ENCODE results near the gene GYS2. TPM values are rescaled to one million over a fixed set of nuclear protein-coding genes. Genes with fewer than 3 reads are reported as not detected.

The GYS2 gene
- total and polyA plus RNA-seq, 11 donors, result 0.04 to 0.35 TPM; not detected in 9

DNA sequence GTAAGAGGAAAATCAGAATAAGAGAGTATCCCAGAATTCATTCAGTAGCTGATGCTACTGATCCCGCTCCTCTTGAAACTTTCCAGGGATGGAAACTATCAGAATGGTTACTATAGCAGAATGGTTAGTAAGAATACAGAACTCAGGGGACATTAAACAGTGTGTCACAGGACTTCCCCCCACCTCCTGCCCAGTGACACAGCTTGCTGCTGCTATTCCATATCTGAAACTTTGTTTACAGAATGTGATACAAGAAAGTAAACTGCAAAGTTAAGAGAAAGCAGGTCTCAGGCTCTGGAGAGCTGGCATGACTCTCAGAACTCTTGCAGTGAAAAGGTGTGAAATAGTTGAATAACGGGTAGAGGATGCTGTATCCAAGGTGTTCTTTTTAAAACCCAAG lies 75.2 kb downstream of the GYS2 start:
- WGBS, 4 donors, result 63 to 75% (median 71%) methylated on average over 2 of the region's 2 CpGs
- no peak for ATAC-seq
- Histone ChIP-seq H3K4me1 (peaks cover 0 to 23% (median 5%) of the 10 kb centered on the region in 12 donors), H3K4me3 (peak overlapping the region in 1 of 12 donors; percentile 74), H3K9me3 (peaks cover 0 to 2% (median 0%) of the 10 kb centered on the region in 12 donors), H3K27ac (peak overlapping the region in 10 of 12 donors; percentile 18 to 89 (median 81)), H3K27me3 (peaks cover 0 to 42% (median 0%) of the 10 kb centered on the region in 9 donors), H3K36me3 (peaks cover 0 to 4% (median 0%) of the 10 kb centered on the region in 9 donors)
- TF ChIP-seq, protein P1, sequence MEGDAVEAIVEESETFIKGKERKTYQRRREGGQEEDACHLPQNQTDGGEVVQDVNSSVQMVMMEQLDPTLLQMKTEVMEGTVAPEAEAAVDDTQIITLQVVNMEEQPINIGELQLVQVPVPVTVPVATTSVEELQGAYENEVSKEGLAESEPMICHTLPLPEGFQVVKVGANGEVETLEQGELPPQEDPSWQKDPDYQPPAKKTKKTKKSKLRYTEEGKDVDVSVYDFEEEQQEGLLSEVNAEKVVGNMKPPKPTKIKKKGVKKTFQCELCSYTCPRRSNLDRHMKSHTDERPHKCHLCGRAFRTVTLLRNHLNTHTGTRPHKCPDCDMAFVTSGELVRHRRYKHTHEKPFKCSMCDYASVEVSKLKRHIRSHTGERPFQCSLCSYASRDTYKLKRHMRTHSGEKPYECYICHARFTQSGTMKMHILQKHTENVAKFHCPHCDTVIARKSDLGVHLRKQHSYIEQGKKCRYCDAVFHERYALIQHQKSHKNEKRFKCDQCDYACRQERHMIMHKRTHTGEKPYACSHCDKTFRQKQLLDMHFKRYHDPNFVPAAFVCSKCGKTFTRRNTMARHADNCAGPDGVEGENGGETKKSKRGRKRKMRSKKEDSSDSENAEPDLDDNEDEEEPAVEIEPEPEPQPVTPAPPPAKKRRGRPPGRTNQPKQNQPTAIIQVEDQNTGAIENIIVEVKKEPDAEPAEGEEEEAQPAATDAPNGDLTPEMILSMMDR (IDR thresholded peaks at IDR 0.05), result no peak
- no peak for TF ChIP-seq POLR2A (IDR thresholded peaks at IDR 0.05)
- intact Hi-C loops (cut with DNase I), result loop anchor here in 3 of 10 donors (5.0 to 10.0 kb wide), 2 partner anchors 78 to 125 kb away; partner anchors contain the start of gene LDHB (in 3 of the 3)
- DNase-seq, result no peak

DNA sequence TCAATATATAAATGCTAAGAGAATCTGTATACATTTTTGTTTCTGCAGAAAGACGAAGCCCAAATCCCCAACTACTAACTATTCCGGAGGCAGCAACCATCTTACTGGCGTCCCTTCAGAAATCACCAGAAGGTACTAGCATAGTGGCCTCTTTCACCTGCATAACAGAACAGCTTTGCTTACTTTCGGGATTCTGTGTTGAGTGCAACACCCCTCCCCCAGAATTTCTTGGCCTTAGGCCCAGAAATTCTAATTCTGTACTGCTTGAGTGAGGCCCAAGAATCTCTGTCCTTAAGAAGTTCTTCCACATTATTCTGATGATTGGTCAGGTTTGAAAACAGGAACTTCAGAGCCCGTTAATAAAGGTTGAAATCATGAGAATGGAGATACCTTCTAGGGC lies 75.7 kb downstream of the GYS2 start:
- ATAC-seq (peak; percentile 46 to 74 (median 60)), DNase-seq (peak in 2 of 5 donors; percentile 22 to 32)
- 36 to 53% (median 50%) methylated on average over 5 of the region's 5 CpGs for WGBS, 4 donors
- Histone ChIP-seq H3K36me3 (peaks cover 0 to 4% (median 0%) of the 10 kb centered on the region in 9 donors), H3K4me1 (peaks cover 0 to 23% (median 5%) of the 10 kb centered on the region in 12 donors), H3K27me3 (peaks cover 0 to 42% (median 0%) of the 10 kb centered on the region in 9 donors), H3K4me3 (peak overlapping the region in 5 of 12 donors; percentile 70 to 84 (median 74)), H3K9me3 (peaks cover 0 to 7% (median 0%) of the 10 kb centered on the region in 12 donors), H3K27ac (peak overlapping the region in 11 of 12 donors; percentile 18 to 89 (median 81))
- intact Hi-C loops (cut with DNase I), result loop anchor here in 3 of 10 donors (5.0 to 10.0 kb wide), 2 partner anchors 78 to 126 kb away; partner anchors contain the start of gene LDHB (in 3 of the 3)
- TF ChIP-seq, protein P1 (IDR thresholded peaks at IDR 0.05), result no peak
- TF ChIP-seq POLR2A (IDR thresholded peaks at IDR 0.05), result no peak

DNA sequence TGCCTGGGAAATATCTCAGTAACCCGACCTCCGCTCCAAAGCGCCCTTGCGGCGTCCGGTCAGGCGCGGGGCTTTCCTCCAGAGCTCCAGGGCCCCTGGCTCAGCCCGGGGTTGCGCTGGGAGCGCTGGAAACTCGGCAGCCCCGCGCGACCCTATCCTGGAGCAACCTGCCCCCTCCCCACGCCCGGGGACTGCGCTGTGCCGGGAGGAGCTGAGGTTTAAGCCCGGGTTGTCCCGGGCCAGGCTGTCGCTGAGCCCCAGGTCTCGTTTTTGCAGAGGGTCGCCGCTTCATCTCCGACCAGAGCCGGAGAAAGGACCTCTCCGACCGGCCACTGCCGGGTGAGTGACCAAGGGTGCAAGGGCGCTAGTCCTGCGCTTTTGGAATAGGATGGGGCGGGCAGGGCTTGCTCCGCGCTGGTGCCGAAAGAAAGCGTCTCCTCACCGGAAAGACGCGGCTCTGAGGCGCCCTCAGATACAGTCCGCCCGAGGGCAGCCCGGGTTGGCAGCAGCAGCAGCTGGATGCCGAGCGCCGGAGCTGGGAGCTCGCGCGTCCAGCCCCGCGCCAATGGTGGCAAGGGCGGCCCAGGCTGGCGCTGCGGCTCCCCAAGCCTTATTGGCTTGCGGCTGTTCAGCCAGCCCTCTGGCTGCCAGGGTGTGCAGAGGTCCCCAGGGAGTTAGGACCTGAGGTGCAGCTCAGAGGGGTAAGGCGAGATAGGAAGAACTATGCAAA lies 77.0 kb downstream of the GYS2 start:
- Histone ChIP-seq H3K27me3 (peaks cover 0 to 42% (median 0%) of the 10 kb centered on the region in 9 donors), H3K9me3 (peaks cover 0 to 10% (median 0%) of the 10 kb centered on the region in 12 donors), H3K4me3 (peak overlapping the region; percentile 30 to 84 (median 70)), H3K4me1 (peaks cover 0 to 23% (median 5%) of the 10 kb centered on the region in 12 donors), H3K27ac (peak overlapping the region; percentile 35 to 89 (median 80)), H3K36me3 (peaks cover 0 to 4% (median 0%) of the 10 kb centered on the region in 9 donors)
- TF ChIP-seq, protein P1 (IDR thresholded peaks at IDR 0.05), result peak in 3 of 12 donors; percentile 21 to 33 (median 24)
- no peak for TF ChIP-seq POLR2A (IDR thresholded peaks at IDR 0.05)
- ATAC-seq (peak; percentile 88 to 95 (median 94)), DNase-seq (peak; percentile 51 to 82 (median 78))
- intact Hi-C loops (cut with DNase I), result loop anchor here in 3 of 10 donors (5.0 to 10.0 kb wide), 2 partner anchors 80 to 127 kb away; partner anchors contain the start of gene LDHB (in 3 of the 3)
- 0 to 1% (median 1%) methylated on average over 22 to 57 of the region's 57 CpGs for WGBS, 4 donors
